Trophoblast cell (in vitro differentiated cells and primary cell): ENCODE measurements around the gene ME1. TPM values are rescaled to one million over a fixed set of nuclear protein-coding genes. Genes with fewer than 3 reads are reported as not detected.

Experiments
- DNase-seq, 2 donors: peaks; one replicate each; pipeline ENCODE4 v3.0.0-alpha.2; 2016
- H2AFZ ChIP-seq: 2 replicates; pipeline ENCODE4 v1.6.1; 2013; ENCODE audit warnings: low read length, moderate library complexity, mild to moderate bottlenecking; ENCODE audit not compliant: insufficient read depth, poor library complexity
- H2AK5ac ChIP-seq: 2 replicates; pipeline ENCODE4 v1.6.1; 2013; ENCODE audit warnings: mild to moderate bottlenecking, low read length
- H2BK120ac ChIP-seq: 2 replicates; pipeline ENCODE4 v1.6.1; 2013; ENCODE audit warnings: low read length, mild to moderate bottlenecking, moderate library complexity; ENCODE audit not compliant: insufficient read depth, poor library complexity
- H2BK12ac ChIP-seq: 2 replicates; pipeline ENCODE4 v1.6.1; 2013; ENCODE audit warnings: mild to moderate bottlenecking, low read length, moderate library complexity
- H2BK5ac ChIP-seq: 2 replicates; pipeline ENCODE4 v1.6.1; 2013; ENCODE audit warnings: low read length, low read depth, moderate library complexity, mild to moderate bottlenecking; ENCODE audit not compliant: poor library complexity
- H3K14ac ChIP-seq: 2 replicates; pipeline ENCODE4 v1.6.1; 2013; ENCODE audit warnings: mild to moderate bottlenecking, low read length
- H3K18ac ChIP-seq: 2 replicates; pipeline ENCODE4 v1.6.1; 2013; ENCODE audit warnings: mild to moderate bottlenecking, low read length
- H3K23ac ChIP-seq: 2 replicates; pipeline ENCODE4 v1.6.1; 2013; ENCODE audit warnings: low read length
- H3K27ac ChIP-seq: 2 replicates; pipeline ENCODE4 v1.5.1; 2013; ENCODE audit warnings: low read depth, mild to moderate bottlenecking, inconsistent platforms, low read length, moderate library complexity
- H3K27me3 ChIP-seq: 2 replicates; pipeline ENCODE4 v1.6.1; 2013; ENCODE audit warnings: inconsistent platforms, mild to moderate bottlenecking, low read length, moderate library complexity; ENCODE audit not compliant: insufficient read depth
- H3K36me3 ChIP-seq, 2 experiments: 1 replicate in 1 of 2; 2 replicates in 1 of 2; pipeline ENCODE4 v1.6.1; 2013; ENCODE audit warnings: low read length in 2 of 2, mild to moderate bottlenecking in 2 of 2, moderate library complexity in 1 of 2; ENCODE audit not compliant: insufficient read depth in 2 of 2, control insufficient read depth in 1 of 2
- H3K4ac ChIP-seq: 2 replicates; pipeline ENCODE4 v1.6.1; 2013; ENCODE audit warnings: low read depth, mild to moderate bottlenecking, low read length, moderate library complexity
- H3K4me1 ChIP-seq, 2 experiments: 1 replicate in 1 of 2; 2 replicates in 1 of 2; pipeline ENCODE4 v1.6.1; 2013; ENCODE audit warnings: low read length in 2 of 2, mild to moderate bottlenecking in 2 of 2, moderate library complexity in 1 of 2; ENCODE audit not compliant: insufficient read depth in 2 of 2, control insufficient read depth in 1 of 2
- H3K4me2 ChIP-seq: 2 replicates; pipeline ENCODE4 v1.6.1; 2013; ENCODE audit warnings: inconsistent platforms, mild to moderate bottlenecking, low read length, moderate library complexity
- H3K4me3 ChIP-seq: 2 replicates; pipeline ENCODE4 v1.5.1; 2013; ENCODE audit warnings: mild to moderate bottlenecking, low read depth, low read length, inconsistent platforms
- H3K79me1 ChIP-seq: one replicate; pipeline ENCODE4 v1.6.1; 2013; ENCODE audit warnings: low read length
- H3K79me2 ChIP-seq: 2 replicates; pipeline ENCODE4 v1.6.1; 2013; ENCODE audit warnings: low read length, mild to moderate bottlenecking; ENCODE audit not compliant: control insufficient read depth, insufficient read depth, poor library complexity
- H3K9ac ChIP-seq: 2 replicates; pipeline ENCODE4 v1.6.1; 2013; ENCODE audit warnings: mild to moderate bottlenecking, low read length
- H3K9me3 ChIP-seq: 2 replicates; pipeline ENCODE4 v1.6.1; 2013; ENCODE audit warnings: low read depth, mild to moderate bottlenecking, control low read depth, inconsistent platforms, low read length; ENCODE audit not compliant: insufficient read depth
- H4K12ac ChIP-seq: 2 replicates; pipeline ENCODE4 v1.6.1; 2013; ENCODE audit warnings: low read depth, mild to moderate bottlenecking, low read length, moderate library complexity
- H4K8ac ChIP-seq: 2 replicates; pipeline ENCODE4 v1.6.1; 2013; ENCODE audit warnings: low read depth, mild to moderate bottlenecking, low read length, moderate library complexity
- H4K91ac ChIP-seq: one replicate; pipeline ENCODE4 v1.6.1; 2013; ENCODE audit warnings: low read depth, mild to moderate bottlenecking, low read length, moderate library complexity
- WGBS: extraction: QIAGEN DNeasy Blood & Tissue Kit; methylation state at CpG from one replicate; pipeline ENCODE4 v1.1.7; 2013; ENCODE audit warnings: missing lambda C conversion rate; ENCODE audit not compliant: insufficient read length, insufficient coverage; ENCODE audit errors: extremely low coverage; 5-methylcytosine and 5-hydroxymethylcytosine counted together
- polyA plus RNA-seq: library from polyadenylated mRNA; stranded (reverse); fragments of 200-250 nt; gene quantifications from 2 replicates; pipeline ENCODE4 v1.2.3, GENCODE V29; 2013

Gene ME1
- 12.2 and 14.4 TPM in 2 replicates for polyA plus RNA-seq

GRCh38 chr6:83430611-83431544, at the start of gene ME1:
Gene ME1 (minus strand): TSS chr6:83431051. CDS start chr6:83430954, 97 bp downstream.
- H3K18ac ChIP-seq: peak within 1 kb of the TSS; percentile 81
- peak within 1 kb of the TSS; percentile 79 for H4K8ac ChIP-seq
- H3K14ac ChIP-seq: peak within 1 kb of the TSS; percentile 81
- H4K91ac ChIP-seq: peak within 1 kb of the TSS; percentile 91
- peaks cover 5 to 11% of the 10 kb centered on the region in 2 experiments for H3K4me1 ChIP-seq
- peaks cover 8% of the 10 kb centered on the region for H3K79me2 ChIP-seq
- peak within 1 kb of the TSS; percentile 64 for H2AK5ac ChIP-seq
- no peaks in the 10 kb centered on the region for H3K36me3 ChIP-seq
- peak within 1 kb of the TSS; percentile 71 for H3K27ac ChIP-seq
- peak within 1 kb of the TSS; percentile 67 for H3K9ac ChIP-seq
- H3K4ac ChIP-seq: peak within 1 kb of the TSS; percentile 65
- peak within 1 kb of the TSS; percentile 73 for H2BK5ac ChIP-seq
- peak within 1 kb of the TSS; percentile 94 for H4K12ac ChIP-seq
- H3K27me3 ChIP-seq: no peaks in the 10 kb centered on the region
- peaks cover 11% of the 10 kb centered on the region for H3K79me1 ChIP-seq
- H2BK12ac ChIP-seq: peak within 1 kb of the TSS; percentile 72
- H3K4me3 ChIP-seq: peak within 1 kb of the TSS; percentile 81
- WGBS: no CpG with 5 or more reads among the region's 74 CpGs
- H3K23ac ChIP-seq: no peak within 1 kb of the TSS
- peak; percentile 33 to 49 for DNase-seq
- H3K4me2 ChIP-seq: peak within 1 kb of the TSS; percentile 97
- H2AFZ ChIP-seq: peak within 1 kb of the TSS; percentile 91
- no peaks in the 10 kb centered on the region for H3K9me3 ChIP-seq
- H2BK120ac ChIP-seq: peak within 1 kb of the TSS; percentile 75

GRCh38 chr6:83480470-83480869, 49.6 kb upstream of the ME1 start:
- H3K27me3 ChIP-seq: no peaks in the 10 kb centered on the region
- H3K4me3 ChIP-seq: no peak overlapping the region
- H4K91ac ChIP-seq: no peak overlapping the region
- no peak overlapping the region for H3K14ac ChIP-seq
- H2AFZ ChIP-seq: no peak overlapping the region
- H2BK120ac ChIP-seq: no peak overlapping the region
- no peak for DNase-seq
- no peak overlapping the region for H3K9ac ChIP-seq
- no peak overlapping the region for H2BK12ac ChIP-seq
- H3K79me1 ChIP-seq: no peaks in the 10 kb centered on the region
- H2BK5ac ChIP-seq: no peak overlapping the region
- H3K4ac ChIP-seq: no peak overlapping the region
- H3K4me1 ChIP-seq: no peaks in the 10 kb centered on the region
- H4K12ac ChIP-seq: no peak overlapping the region
- no peak overlapping the region for H3K18ac ChIP-seq
- H3K23ac ChIP-seq: no peak overlapping the region
- no peak overlapping the region for H3K4me2 ChIP-seq
- H3K27ac ChIP-seq: no peak overlapping the region
- H2AK5ac ChIP-seq: no peak overlapping the region
- H4K8ac ChIP-seq: no peak overlapping the region
- H3K36me3 ChIP-seq: no peaks in the 10 kb centered on the region
- H3K9me3 ChIP-seq: no peaks in the 10 kb centered on the region
- no peaks in the 10 kb centered on the region for H3K79me2 ChIP-seq
- no CpG with 5 or more reads among the region's 1 CpG for WGBS

GRCh38 chr6:83479389-83479788, 48.5 kb upstream of the ME1 start:
- Histone ChIP-seq H2AFZ (no peak overlapping the region), H2BK12ac (no peak overlapping the region), H3K27ac (no peak overlapping the region), H3K23ac (no peak overlapping the region), H3K9me3 (no peaks in the 10 kb centered on the region), H3K79me1 (no peaks in the 10 kb centered on the region), H3K14ac (no peak overlapping the region), H4K12ac (no peak overlapping the region), H3K18ac (no peak overlapping the region), H3K79me2 (no peaks in the 10 kb centered on the region), H2BK5ac (no peak overlapping the region), H4K91ac (no peak overlapping the region), H4K8ac (no peak overlapping the region), H3K4me2 (no peak overlapping the region), H3K36me3 (no peaks in the 10 kb centered on the region), H2AK5ac (no peak overlapping the region), H3K4me3 (no peak overlapping the region), H2BK120ac (no peak overlapping the region), H3K4me1 (no peaks in the 10 kb centered on the region), H3K27me3 (no peaks in the 10 kb centered on the region), H3K4ac (no peak overlapping the region), H3K9ac (no peak overlapping the region)
- DNase-seq: no peak
- no CpG with 5 or more reads among the region's 1 CpG for WGBS

- H3K79me1 ChIP-seq: no peaks in the 10 kb centered on the region
- no peaks in the 10 kb centered on the region for H3K36me3 ChIP-seq
- no peak overlapping the region for H2BK5ac ChIP-seq
- H3K27me3 ChIP-seq: no peaks in the 10 kb centered on the region
- H2BK120ac ChIP-seq: no peak overlapping the region
- no peak overlapping the region for H3K4me3 ChIP-seq
- H2AFZ ChIP-seq: no peak overlapping the region
- no CpG with 5 or more reads among the region's 1 CpG for WGBS
- no peak overlapping the region for H3K4me2 ChIP-seq
- no peak for DNase-seq
- H2AK5ac ChIP-seq: no peak overlapping the region
- H3K18ac ChIP-seq: no peak overlapping the region
- no peak overlapping the region for H4K12ac ChIP-seq
- no peak overlapping the region for H2BK12ac ChIP-seq
- no peaks in the 10 kb centered on the region for H3K4me1 ChIP-seq
- H3K4ac ChIP-seq: no peak overlapping the region
- no peaks in the 10 kb centered on the region for H3K9me3 ChIP-seq
- no peak overlapping the region for H3K9ac ChIP-seq
- H4K8ac ChIP-seq: no peak overlapping the region
- H3K14ac ChIP-seq: no peak overlapping the region
- no peak overlapping the region for H4K91ac ChIP-seq
- no peaks in the 10 kb centered on the region for H3K79me2 ChIP-seq
- no peak overlapping the region for H3K23ac ChIP-seq
- no peak overlapping the region for H3K27ac ChIP-seq
Observed at GRCh38 chr6:83476971-83477370, 46.1 kb upstream of the ME1 start.
